Tibial nerve (tissue), 4 donors: ENCODE data around the gene PTPRR.

Experiments used
- EP300 ChIP-seq, 2 donors: sonication (generic); formaldehyde crosslinking; IDR thresholded peaks; one replicate each; pipeline ENCODE4 v1.6.1; 2017; ENCODE audit warnings: antibody characterized with exemption in 2 of 2, mild to moderate bottlenecking in 1 of 2
- TF ChIP-seq, protein P1 (sequence below), 5 experiments: fragments of 200-600 bp in 3 of 5; fragments of 450-650 bp in 2 of 5; sonication (generic) in 3 of 5; IDR thresholded peaks; one replicate each; pipeline ENCODE4 v1.5.1; 2016 to 2019; ENCODE audit warnings: antibody characterized with exemption in 5 of 5, mild to moderate bottlenecking in 3 of 5, moderate library complexity in 2 of 5

GRCh38 chr12:70733385-70733784, 187.2 kb downstream of the PTPRR start:
- TF ChIP-seq, protein P1, sequence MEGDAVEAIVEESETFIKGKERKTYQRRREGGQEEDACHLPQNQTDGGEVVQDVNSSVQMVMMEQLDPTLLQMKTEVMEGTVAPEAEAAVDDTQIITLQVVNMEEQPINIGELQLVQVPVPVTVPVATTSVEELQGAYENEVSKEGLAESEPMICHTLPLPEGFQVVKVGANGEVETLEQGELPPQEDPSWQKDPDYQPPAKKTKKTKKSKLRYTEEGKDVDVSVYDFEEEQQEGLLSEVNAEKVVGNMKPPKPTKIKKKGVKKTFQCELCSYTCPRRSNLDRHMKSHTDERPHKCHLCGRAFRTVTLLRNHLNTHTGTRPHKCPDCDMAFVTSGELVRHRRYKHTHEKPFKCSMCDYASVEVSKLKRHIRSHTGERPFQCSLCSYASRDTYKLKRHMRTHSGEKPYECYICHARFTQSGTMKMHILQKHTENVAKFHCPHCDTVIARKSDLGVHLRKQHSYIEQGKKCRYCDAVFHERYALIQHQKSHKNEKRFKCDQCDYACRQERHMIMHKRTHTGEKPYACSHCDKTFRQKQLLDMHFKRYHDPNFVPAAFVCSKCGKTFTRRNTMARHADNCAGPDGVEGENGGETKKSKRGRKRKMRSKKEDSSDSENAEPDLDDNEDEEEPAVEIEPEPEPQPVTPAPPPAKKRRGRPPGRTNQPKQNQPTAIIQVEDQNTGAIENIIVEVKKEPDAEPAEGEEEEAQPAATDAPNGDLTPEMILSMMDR (IDR thresholded peaks at IDR 0.05) = peak; percentile 52 to 62 (median 55)
- no peak for TF ChIP-seq EP300 (IDR thresholded peaks at IDR 0.05)
